HUES6 (cell line): ENCODE measurements around the gene ERCC3.

Source experiments
- H3K27ac ChIP-seq: 2 replicates; pipeline ENCODE4 v1.7.0; 2013; ENCODE audit warnings: low read depth, mild to moderate bottlenecking, low read length, inconsistent platforms
- H3K27me3 ChIP-seq: 2 replicates; pipeline ENCODE4 v1.6.1; 2013; ENCODE audit warnings: low read length; ENCODE audit not compliant: control insufficient read depth, insufficient read depth
- H3K36me3 ChIP-seq: 2 replicates; pipeline ENCODE4 v1.6.1; 2013; ENCODE audit warnings: low read length; ENCODE audit not compliant: control insufficient read depth, insufficient read depth
- H3K4me1 ChIP-seq: 2 replicates; pipeline ENCODE4 v1.6.1; 2013; ENCODE audit warnings: low read length; ENCODE audit not compliant: control insufficient read depth, insufficient read depth
- H3K4me3 ChIP-seq: 2 replicates; pipeline ENCODE4 v1.5.1; 2013; ENCODE audit warnings: low read depth, low read length
- H3K9ac ChIP-seq: one replicate; pipeline ENCODE4 v1.6.1; 2013; ENCODE audit warnings: mild to moderate bottlenecking, low read length
- H3K9me3 ChIP-seq: 2 replicates; pipeline ENCODE4 v1.6.1; 2013; ENCODE audit warnings: low read depth, low read length; ENCODE audit not compliant: control insufficient read depth, insufficient read depth

ERCC3 gene

DNA sequence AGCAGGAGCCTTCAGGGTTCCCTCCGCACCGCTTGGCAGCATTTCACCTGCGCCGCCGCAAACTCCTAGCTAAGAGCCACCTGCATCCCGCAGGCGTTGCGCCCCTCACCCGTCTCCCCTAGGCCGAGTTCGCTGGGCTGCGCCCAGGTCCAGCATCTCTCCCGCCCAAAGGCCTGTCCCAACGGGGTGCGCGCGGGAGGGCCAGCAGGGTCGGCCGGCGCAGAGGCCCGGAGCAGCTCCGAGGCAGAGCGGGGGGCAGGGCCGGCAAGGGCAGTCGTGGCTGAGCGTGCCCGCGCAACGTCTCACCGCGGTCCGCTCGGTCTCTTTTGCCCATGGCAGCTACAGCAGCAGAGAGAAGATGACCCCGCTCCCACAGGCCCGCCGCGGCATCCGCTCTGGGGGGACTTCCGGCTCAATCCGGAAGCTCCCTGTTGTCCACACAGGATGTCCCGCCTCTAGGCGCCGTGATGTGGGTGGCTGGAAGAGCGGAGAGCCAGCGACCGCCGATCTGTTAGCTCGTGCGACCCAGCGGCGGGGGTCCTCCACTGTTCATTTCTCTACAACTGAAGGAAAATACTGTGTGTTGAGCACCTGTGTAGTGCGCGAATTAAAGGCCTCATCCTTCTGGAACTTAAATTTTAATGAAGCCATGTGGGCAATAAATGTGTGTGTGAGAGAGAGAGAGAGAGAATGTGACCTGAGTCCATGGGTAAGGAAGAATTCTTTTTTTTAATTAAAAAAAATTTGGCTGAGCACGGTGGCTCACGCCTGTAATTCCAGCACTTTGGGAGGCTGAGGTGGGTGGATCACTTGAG, at the start of gene ERCC3:
ERCC3 (minus strand) TSS at position 397 of the 815 bp plus-strand sequence; CDS start at position 334, 63 bp downstream.
- H3K4me1 ChIP-seq = no peaks in the 10 kb centered on the region
- no peaks in the 10 kb centered on the region for H3K27me3 ChIP-seq
- H3K27ac ChIP-seq = peak within 1 kb of the TSS; percentile 83; the same call in 1 of the 2 replicates

DNA sequence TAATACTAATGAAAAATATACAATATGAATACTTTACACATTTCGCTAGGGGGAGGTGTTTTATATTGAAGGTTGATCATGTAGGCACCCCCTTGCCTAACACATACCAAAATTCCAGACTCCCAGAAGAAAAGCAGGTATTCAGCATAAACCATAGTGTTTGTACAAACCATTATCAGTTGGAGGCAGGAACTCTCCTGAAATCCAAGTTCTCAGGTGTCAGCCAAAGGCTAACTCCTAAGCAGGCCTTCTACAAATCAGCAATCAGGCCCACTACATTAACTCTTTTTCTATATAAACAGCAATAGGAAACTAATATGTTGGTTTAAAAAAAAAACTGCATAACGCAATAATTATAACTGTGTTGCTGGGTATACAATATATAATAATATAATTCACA, 49.3 kb upstream of the ERCC3 start:
- H3K9me3 ChIP-seq = no peaks in the 10 kb centered on the region
- no peak overlapping the region for H3K27ac ChIP-seq
- H3K4me1 ChIP-seq = no peaks in the 10 kb centered on the region
- no peak overlapping the region for H3K9ac ChIP-seq
- no peak overlapping the region for H3K4me3 ChIP-seq
- peaks cover 11% of the 10 kb centered on the region for H3K36me3 ChIP-seq
- no peaks in the 10 kb centered on the region for H3K27me3 ChIP-seq

More for the DNA sequence above, at the start of gene ERCC3:
- Histone ChIP-seq H3K9ac (peak within 1 kb of the TSS; percentile 92), H3K4me3 (peak within 1 kb of the TSS; percentile 91), H3K9me3 (no peaks in the 10 kb centered on the region), H3K36me3 (peaks cover 37% of the 10 kb centered on the region)

DNA sequence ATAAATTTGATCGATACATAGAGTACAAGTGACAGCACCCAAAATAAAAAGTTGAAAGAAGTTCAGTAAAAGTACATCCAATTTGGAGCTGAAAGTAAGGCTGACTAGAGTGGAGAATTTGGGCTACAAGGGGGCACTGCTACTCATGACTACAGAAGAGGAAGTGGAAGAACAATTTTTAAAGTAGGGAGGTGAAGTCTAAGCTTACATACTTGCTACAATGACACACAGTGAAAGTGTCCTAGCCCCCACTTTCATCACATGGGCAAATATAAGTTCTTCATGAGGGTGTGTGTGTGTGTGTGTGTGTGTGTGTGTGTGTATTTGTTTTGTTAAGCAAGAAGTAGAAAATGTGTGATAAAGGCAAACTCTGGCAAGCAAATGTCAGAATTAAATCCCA, 48.2 kb upstream of the ERCC3 start:
- Histone ChIP-seq H3K36me3 (peaks cover 17% of the 10 kb centered on the region), H3K27ac (no peak overlapping the region), H3K9ac (no peak overlapping the region), H3K9me3 (no peaks in the 10 kb centered on the region), H3K27me3 (no peaks in the 10 kb centered on the region), H3K4me3 (no peak overlapping the region), H3K4me1 (no peaks in the 10 kb centered on the region)

DNA sequence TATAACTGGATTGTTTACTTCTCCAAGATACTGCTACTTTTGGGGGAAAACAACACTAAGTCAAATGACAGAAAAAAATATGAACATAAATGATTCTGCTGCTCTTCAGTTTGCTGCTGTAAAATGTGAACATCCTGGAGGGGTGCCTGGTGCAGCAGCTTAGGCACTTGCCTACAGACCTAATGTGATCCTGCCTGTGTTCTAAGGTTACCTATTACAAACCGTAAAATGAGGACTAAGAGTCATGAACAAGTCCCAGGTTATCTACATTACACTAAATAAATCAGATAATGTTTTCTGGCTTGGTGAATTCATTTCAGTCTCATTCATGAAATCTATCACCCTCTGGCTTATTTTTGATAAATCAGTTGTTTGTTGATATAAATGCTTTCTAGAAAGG, 38.4 kb upstream of the ERCC3 start:
- no peak overlapping the region for H3K27ac ChIP-seq
- H3K36me3 ChIP-seq = peaks cover 19% of the 10 kb centered on the region
- H3K4me3 ChIP-seq = no peak overlapping the region

DNA sequence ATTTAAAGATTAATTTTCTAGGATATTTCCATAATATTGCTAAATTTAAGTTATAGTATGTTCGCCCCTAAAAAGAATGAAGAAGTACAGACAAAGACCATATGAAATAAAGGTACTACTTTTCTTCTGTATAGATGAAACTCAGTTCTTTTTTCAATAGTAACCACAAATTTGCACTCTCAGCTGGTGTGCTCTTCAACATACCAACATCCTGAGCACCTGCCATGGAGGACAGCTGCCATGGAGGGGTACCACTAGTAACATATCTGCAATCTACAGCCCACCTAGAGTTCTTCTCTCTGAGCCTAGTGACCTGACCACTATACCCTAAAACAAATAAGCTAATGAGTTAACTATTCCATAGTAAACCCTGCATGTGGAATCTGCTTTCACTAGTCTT, 36.8 kb upstream of the ERCC3 start:
- peaks cover 22% of the 10 kb centered on the region for H3K36me3 ChIP-seq
- H3K4me1 ChIP-seq = no peaks in the 10 kb centered on the region
- H3K27me3 ChIP-seq = no peaks in the 10 kb centered on the region
- H3K4me3 ChIP-seq = no peak overlapping the region
- H3K27ac ChIP-seq = no peak overlapping the region
- H3K9ac ChIP-seq = no peak overlapping the region
- no peaks in the 10 kb centered on the region for H3K9me3 ChIP-seq

More for the DNA sequence above, 38.4 kb upstream of the ERCC3 start:
- Histone ChIP-seq H3K9ac (no peak overlapping the region), H3K9me3 (no peaks in the 10 kb centered on the region), H3K27me3 (no peaks in the 10 kb centered on the region), H3K4me1 (no peaks in the 10 kb centered on the region)

DNA sequence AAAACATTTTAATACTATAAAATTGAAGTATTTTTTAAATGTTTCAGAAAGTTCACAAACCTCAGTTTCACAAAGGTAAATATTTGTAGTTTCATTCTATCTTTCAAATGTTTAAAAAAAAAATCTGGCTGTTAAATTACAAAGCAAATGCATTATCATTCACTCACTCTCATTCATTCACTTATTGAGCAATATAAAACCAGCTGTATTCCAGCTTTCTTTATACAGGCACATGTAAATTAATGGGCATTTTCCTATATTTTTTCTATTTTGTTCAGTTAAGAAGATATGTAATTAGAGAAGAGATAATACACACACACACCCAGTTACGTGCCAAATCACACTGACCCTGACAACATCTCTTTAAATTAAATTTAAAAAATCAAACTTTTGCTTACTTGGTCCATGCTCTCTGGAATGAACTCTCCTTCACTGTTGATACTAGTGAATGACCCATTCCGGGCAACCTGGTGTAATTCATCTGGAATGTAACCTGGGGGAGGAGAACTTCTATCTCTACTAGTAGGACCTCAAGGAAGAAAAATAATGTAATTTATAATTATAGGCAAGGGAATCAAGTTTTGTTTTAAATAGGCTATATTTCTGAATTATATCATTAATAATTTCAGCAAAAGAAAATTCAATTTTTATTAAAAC, 32.5 kb upstream of the ERCC3 start:
- no peak overlapping the region for H3K4me3 ChIP-seq
- no peak overlapping the region for H3K9ac ChIP-seq
- peaks cover 39% of the 10 kb centered on the region for H3K36me3 ChIP-seq
- no peak overlapping the region for H3K27ac ChIP-seq
- no peaks in the 10 kb centered on the region for H3K27me3 ChIP-seq
- no peaks in the 10 kb centered on the region for H3K4me1 ChIP-seq
- H3K9me3 ChIP-seq = no peaks in the 10 kb centered on the region

DNA sequence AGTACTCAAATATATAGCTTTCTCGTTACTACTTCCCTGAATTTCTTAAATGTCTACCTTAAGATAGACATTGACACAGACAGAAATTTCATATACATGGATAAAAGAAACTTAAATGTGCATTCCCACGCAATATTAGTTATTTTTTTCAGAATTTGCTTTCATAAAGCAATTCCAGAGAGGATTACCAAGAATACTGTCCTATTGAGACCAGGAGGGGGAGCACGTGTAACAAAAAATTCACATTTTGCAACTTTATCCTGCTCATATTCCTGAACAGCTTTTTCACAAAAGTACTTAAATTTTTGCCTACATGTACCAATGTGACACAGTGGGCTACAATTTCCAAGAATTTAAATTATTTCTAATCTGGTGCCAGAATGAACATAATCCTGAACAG, 30.7 kb upstream of the ERCC3 start:
- Histone ChIP-seq H3K4me3 (no peak overlapping the region), H3K9me3 (no peaks in the 10 kb centered on the region), H3K9ac (no peak overlapping the region), H3K27me3 (no peaks in the 10 kb centered on the region), H3K4me1 (no peaks in the 10 kb centered on the region), H3K36me3 (peaks cover 38% of the 10 kb centered on the region), H3K27ac (no peak overlapping the region)

DNA sequence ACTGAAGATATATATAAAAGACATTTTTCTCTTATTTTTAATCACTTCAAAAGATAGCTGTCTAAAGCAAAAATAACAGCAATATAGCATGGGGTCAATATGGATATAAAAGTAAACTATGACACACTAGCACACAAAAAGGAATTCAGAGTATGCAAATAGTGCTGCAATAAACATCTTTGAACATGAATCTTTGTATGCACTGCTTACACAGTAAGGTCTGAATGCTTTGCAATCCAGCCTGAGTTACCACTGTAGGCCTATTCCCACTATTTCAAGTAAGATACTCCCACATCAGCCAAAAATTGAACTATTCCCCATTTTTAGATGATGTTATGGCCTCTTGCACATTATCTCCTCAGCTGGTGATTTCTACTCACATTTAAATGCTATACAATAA, 27.4 kb upstream of the ERCC3 start:
- Histone ChIP-seq H3K36me3 (peaks cover 54% of the 10 kb centered on the region), H3K9me3 (no peaks in the 10 kb centered on the region), H3K4me3 (no peak overlapping the region), H3K27ac (no peak overlapping the region), H3K27me3 (no peaks in the 10 kb centered on the region), H3K9ac (no peak overlapping the region), H3K4me1 (no peaks in the 10 kb centered on the region)

DNA sequence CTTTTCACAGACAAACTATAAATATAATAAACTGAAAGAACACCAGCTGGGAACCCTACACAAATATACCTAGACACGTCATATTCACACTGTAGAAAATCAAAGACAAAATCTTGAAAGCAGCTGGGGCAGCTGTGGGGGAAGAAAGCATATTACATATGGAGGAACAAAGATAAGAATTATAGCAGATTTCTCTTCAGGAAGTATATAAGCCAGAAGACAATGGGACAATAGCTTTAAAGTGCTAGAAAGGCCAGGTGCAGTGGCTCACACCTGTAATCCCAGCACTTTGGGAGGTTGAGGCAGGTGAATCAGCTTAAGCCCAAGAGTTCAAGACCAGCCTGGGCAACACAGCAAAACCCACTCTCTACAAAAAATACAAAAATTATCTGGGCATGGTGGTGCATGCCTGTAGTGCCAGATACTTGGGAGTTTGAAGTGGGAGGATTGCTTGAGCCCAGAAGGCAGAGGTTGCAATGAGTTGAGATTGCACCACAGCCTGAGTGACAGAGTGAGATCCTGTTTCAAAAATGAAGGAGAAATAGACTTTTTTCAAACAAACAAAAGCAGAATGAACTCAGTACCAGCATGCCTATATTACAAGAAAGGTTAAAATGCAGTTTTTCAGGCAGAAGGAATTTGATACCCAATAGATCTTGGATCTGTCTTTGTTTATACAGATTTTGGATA, 26.8 kb upstream of the ERCC3 start:
- no peak overlapping the region for H3K9ac ChIP-seq
- peaks cover 55% of the 10 kb centered on the region for H3K36me3 ChIP-seq
- no peaks in the 10 kb centered on the region for H3K4me1 ChIP-seq
- no peak overlapping the region for H3K4me3 ChIP-seq
- no peaks in the 10 kb centered on the region for H3K9me3 ChIP-seq
- H3K27me3 ChIP-seq = no peaks in the 10 kb centered on the region
- H3K27ac ChIP-seq = no peak overlapping the region

DNA sequence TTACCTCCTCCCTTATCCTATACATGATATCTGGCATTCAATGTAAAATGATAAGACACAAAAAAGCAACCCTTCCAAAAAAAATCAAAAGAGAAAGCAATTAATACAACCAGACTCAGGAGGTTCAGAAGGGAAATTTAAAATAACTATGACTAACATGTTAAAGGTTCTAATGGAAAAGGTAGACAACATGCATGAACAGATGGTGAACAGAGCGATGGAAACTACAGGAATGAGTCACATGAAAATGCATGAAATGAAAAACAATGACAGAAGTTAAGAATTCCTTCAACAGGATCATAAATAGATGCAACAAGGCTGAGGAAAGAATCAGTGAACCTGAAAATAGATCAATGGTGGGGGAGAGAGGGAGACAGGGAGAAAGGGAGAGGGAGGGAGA, 26.1 kb upstream of the ERCC3 start:
- no peak overlapping the region for H3K4me3 ChIP-seq
- H3K9me3 ChIP-seq = no peaks in the 10 kb centered on the region
- peaks cover 55% of the 10 kb centered on the region for H3K36me3 ChIP-seq
- H3K9ac ChIP-seq = no peak overlapping the region
- no peaks in the 10 kb centered on the region for H3K27me3 ChIP-seq
- no peak overlapping the region for H3K27ac ChIP-seq
- no peaks in the 10 kb centered on the region for H3K4me1 ChIP-seq
